OCI-LY1 (cell line): Measurements from ENCODE around the gene VOPP1.

Experiments used
- EZH2 ChIP-seq: fragments of 200-600 bp; sonication (generic), shearing (Covaris generic); IDR thresholded peaks from 2 replicates; pipeline ENCODE4 v1.8.0; 2017; ENCODE audit warnings: borderline replicate concordance, mixed run types, mild to moderate bottlenecking, antibody characterized with exemption, low read length, moderate library complexity, mixed read lengths
- TF ChIP-seq, protein P1 (sequence below): fragments of 200-600 bp; sonication (generic), shearing (Covaris generic); IDR thresholded peaks from 2 replicates; pipeline ENCODE4 v1.5.1; 2017; ENCODE audit warnings: mild to moderate bottlenecking, antibody characterized with exemption, low read length, moderate library complexity, mixed read lengths

DNA sequence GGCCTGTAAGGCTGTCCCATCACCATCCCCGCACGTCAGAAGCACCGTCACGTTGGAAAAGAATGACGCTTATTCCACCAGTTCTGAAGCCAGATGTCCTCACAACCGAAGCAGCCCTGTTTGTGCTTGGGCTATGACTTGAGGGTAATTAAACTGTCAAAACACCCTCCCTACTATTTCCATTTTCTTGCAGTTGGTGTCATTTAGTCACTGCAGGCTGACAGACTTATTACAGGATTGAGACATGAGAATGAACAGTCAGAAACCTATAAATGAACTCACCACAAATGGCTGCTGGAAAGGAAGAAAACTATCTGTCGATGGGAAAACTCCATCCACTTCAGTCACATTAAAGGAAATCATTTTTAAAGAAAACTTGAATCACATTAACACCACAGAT, 85.3 kb downstream of the VOPP1 start:
- TF ChIP-seq, protein P1, sequence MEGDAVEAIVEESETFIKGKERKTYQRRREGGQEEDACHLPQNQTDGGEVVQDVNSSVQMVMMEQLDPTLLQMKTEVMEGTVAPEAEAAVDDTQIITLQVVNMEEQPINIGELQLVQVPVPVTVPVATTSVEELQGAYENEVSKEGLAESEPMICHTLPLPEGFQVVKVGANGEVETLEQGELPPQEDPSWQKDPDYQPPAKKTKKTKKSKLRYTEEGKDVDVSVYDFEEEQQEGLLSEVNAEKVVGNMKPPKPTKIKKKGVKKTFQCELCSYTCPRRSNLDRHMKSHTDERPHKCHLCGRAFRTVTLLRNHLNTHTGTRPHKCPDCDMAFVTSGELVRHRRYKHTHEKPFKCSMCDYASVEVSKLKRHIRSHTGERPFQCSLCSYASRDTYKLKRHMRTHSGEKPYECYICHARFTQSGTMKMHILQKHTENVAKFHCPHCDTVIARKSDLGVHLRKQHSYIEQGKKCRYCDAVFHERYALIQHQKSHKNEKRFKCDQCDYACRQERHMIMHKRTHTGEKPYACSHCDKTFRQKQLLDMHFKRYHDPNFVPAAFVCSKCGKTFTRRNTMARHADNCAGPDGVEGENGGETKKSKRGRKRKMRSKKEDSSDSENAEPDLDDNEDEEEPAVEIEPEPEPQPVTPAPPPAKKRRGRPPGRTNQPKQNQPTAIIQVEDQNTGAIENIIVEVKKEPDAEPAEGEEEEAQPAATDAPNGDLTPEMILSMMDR: no peak
- no peak for TF ChIP-seq EZH2
